HepG2 (cell line): ENCODE results near the gene METRN. TPM values are rescaled to one million over a fixed set of nuclear protein-coding genes. Genes with fewer than 3 reads are reported as not detected.

Experiments
- ETV5 ChIP-seq: IDR thresholded peaks from 2 replicates; pipeline ENCODE4 v1.6.1; 2018; ENCODE audit warnings: missing biosample characterization, missing genetic modification reagents, inconsistent platforms, borderline replicate concordance
- KLF13 ChIP-seq: sonication (generic); formaldehyde crosslinking; IDR thresholded peaks from 2 replicates; pipeline ENCODE4 v1.4.0; 2020; ENCODE audit warnings: mild to moderate bottlenecking, missing genetic modification reagents
- PPARG ChIP-seq: conservative IDR thresholded peaks from 2 replicates; pipeline ENCODE4 v1.6.1; 2016; ENCODE audit warnings: missing biosample characterization, missing genetic modification reagents
- PRDM4 ChIP-seq: sonication (generic); formaldehyde crosslinking; IDR thresholded peaks from 2 replicates; pipeline ENCODE4 v1.9.0; 2021; ENCODE audit warnings: missing genetic modification reagents, borderline replicate concordance
- RFX3 ChIP-seq: IDR thresholded peaks from 2 replicates; pipeline ENCODE4 v1.6.1; 2016; ENCODE audit warnings: missing biosample characterization, missing genetic modification reagents
- RNF2 ChIP-seq: fragments of 450-650 bp; conservative IDR thresholded peaks from 2 replicates; pipeline ENCODE4 v1.6.1; 2016; ENCODE audit warnings: low read depth
- SMAD3 ChIP-seq: sonication (generic); formaldehyde crosslinking; IDR thresholded peaks from 2 replicates; pipeline ENCODE4 v1.4.0; 2020; ENCODE audit warnings: missing genetic modification reagents
- TEF ChIP-seq: sonication (generic); formaldehyde crosslinking; IDR thresholded peaks from 2 replicates; pipeline ENCODE4 v1.5.0; 2020; ENCODE audit warnings: missing genetic modification reagents
- TIGD3 ChIP-seq: sonication (generic); formaldehyde crosslinking; IDR thresholded peaks from 2 replicates; pipeline ENCODE4 v1.5.1; 2020; ENCODE audit warnings: mild to moderate bottlenecking, missing genetic modification reagents, borderline replicate concordance
- ZNF296 ChIP-seq: sonication (generic); formaldehyde crosslinking; conservative IDR thresholded peaks from 2 replicates; pipeline ENCODE4 v1.5.0; 2020; ENCODE audit warnings: mild to moderate bottlenecking, missing genetic modification reagents
- ZNF549 ChIP-seq: sonication (generic); formaldehyde crosslinking; IDR thresholded peaks from 2 replicates; pipeline ENCODE4 v1.5.0; 2020; ENCODE audit warnings: missing genetic modification reagents
- ZNF572 ChIP-seq: sonication (generic); formaldehyde crosslinking; IDR thresholded peaks from 2 replicates; pipeline ENCODE4 v1.5.1; 2020; ENCODE audit warnings: mild to moderate bottlenecking, missing genetic modification reagents
- ZNF589 ChIP-seq: sonication (generic); formaldehyde crosslinking; conservative IDR thresholded peaks from 2 replicates; pipeline ENCODE4 v1.8.0; 2022; ENCODE audit warnings: mild to moderate bottlenecking, moderate library complexity, missing genetic modification reagents
- ZNF598 ChIP-seq: sonication (generic); formaldehyde crosslinking; IDR thresholded peaks from 2 replicates; pipeline ENCODE4 v1.5.1; 2020; ENCODE audit warnings: mild to moderate bottlenecking, missing genetic modification reagents, borderline replicate concordance
- ZNF687 ChIP-seq: sonication (generic); formaldehyde crosslinking; IDR thresholded peaks from 2 replicates; pipeline ENCODE4 v1.5.1; 2020; ENCODE audit warnings: mild to moderate bottlenecking, missing genetic modification reagents, moderate library complexity
- polyA plus RNA-seq, 8 experiments: library from polyadenylated mRNA; depleted of rRNA in 3 of 8; stranded (reverse) in 7 of 8; unstranded in 1 of 8; fragments of >200 nt; fragmentation: Illumina TruSeq in 4 of 8; extraction: Trizol in 4 of 8; gene quantifications; 2 replicates each; pipeline versions ENCODE4 v1.2.1 to v1.2.3, GENCODE V29; 2011 to 2016; ENCODE audit warnings: low read depth in 4 of 8, missing spikeins in 1 of 8, mixed read lengths in 1 of 8; ENCODE audit not compliant: insufficient read depth in 1 of 8
- total RNA-seq, 5 experiments: library from RNA; depleted of rRNA; stranded (reverse); fragments of >200 nt; fragmentation: Illumina TruSeq; extraction: Trizol; gene quantifications; 2 replicates each; pipeline ENCODE4 v1.2.3, GENCODE V29; 2016; ENCODE audit warnings: low read depth in 1 of 5

The METRN gene
- total and polyA plus RNA-seq, 2 of the 13 experiments (the other 11 are each of a cell fraction or from before 2014, with no cell fraction given), result 25.5 to 46.1 TPM

GRCh38 chr16:700684-701584 lies 14.0 kb upstream of the METRN start (continued):
- TF ChIP-seq ZNF687 (CRISPR knock-in tag) (peak; percentile 51; the same call in 1 of the 2 replicates), ZNF589 (0 out of 2 replicates have a peak, but pooled peaks have one; percentile 66), TIGD3 (CRISPR knock-in tag) (no peak), ZNF572 (CRISPR knock-in tag) (no peak), SMAD3 (CRISPR knock-in tag) (no peak), KLF13 (CRISPR knock-in tag) (no peak), ZNF598 (CRISPR knock-in tag) (no peak), RFX3 (CRISPR knock-in tag) (no peak), RNF2 (no peak), ZNF549 (CRISPR knock-in tag) (peak; percentile 63; the same call in 1 of the 2 replicates), ETV5 (0 out of 2 replicates have a peak, but pooled peaks have one; percentile 13), TEF (CRISPR knock-in tag) (peak; percentile 78), PRDM4 (CRISPR knock-in tag) (no peak), ZNF296 (CRISPR knock-in tag) (no peak), PPARG (CRISPR knock-in tag) (no peak)
